Osteoblast (primary cell): ENCODE measurements around the gene TMOD3. TPM values are rescaled to one million over a fixed set of nuclear protein-coding genes. Genes with fewer than 3 reads are reported as not detected.

Source experiments
- DNase-seq: peaks from one replicate; pipeline ENCODE4 v3.0.0; 2011; ENCODE audit warnings: low spot score, mixed read lengths; ENCODE audit not compliant: insufficient read length; ENCODE audit errors: missing footprints
- H2AFZ ChIP-seq: 2 replicates; pipeline ENCODE4 v1.6.0; 2011; ENCODE audit warnings: mild to moderate bottlenecking, low read length
- H3K27ac ChIP-seq: 2 replicates; pipeline ENCODE4 v1.5.1; 2011; ENCODE audit warnings: mild to moderate bottlenecking, low read depth, low read length, moderate library complexity
- H3K27me3 ChIP-seq: 2 replicates; pipeline ENCODE4 v1.6.0; 2012; ENCODE audit warnings: mild to moderate bottlenecking, control low read depth, inconsistent platforms, low read length, moderate library complexity; ENCODE audit not compliant: insufficient read depth
- H3K36me3 ChIP-seq: 2 replicates; pipeline ENCODE4 v1.5.1; 2011; ENCODE audit warnings: mild to moderate bottlenecking, low read length, control low read depth, moderate library complexity; ENCODE audit not compliant: insufficient read depth
- H3K4me1 ChIP-seq: 2 replicates; pipeline ENCODE4 v1.5.1; 2011; ENCODE audit warnings: mild to moderate bottlenecking, low read length, control low read depth, moderate library complexity; ENCODE audit not compliant: insufficient read depth
- H3K4me2 ChIP-seq: 2 replicates; pipeline ENCODE4 v1.6.0; 2011; ENCODE audit warnings: mild to moderate bottlenecking, low read length; ENCODE audit not compliant: insufficient read depth
- H3K4me3 ChIP-seq: fragments of 200-600 bp; sonication (generic); 3 replicates; pipeline ENCODE4 v1.5.1; 2012; ENCODE audit warnings: mild to moderate bottlenecking, low read length, inconsistent platforms; ENCODE audit not compliant: insufficient read depth
- H3K79me2 ChIP-seq: 2 replicates; pipeline ENCODE4 v1.6.0; 2012; ENCODE audit warnings: mild to moderate bottlenecking, low read length, control low read depth, inconsistent platforms; ENCODE audit not compliant: insufficient read depth
- H3K9me3 ChIP-seq: 2 replicates; pipeline ENCODE4 v1.5.1; 2011; ENCODE audit warnings: low read depth, low read length, control low read depth
- H4K20me1 ChIP-seq: 2 replicates; pipeline ENCODE4 v1.6.0; 2012; ENCODE audit warnings: mild to moderate bottlenecking, low read length, control low read depth; ENCODE audit not compliant: insufficient read depth
- total RNA-seq: library from RNA; depleted of rRNA; stranded (reverse); fragments of >200 nt; gene quantifications from 2 replicates; pipeline ENCODE4 v1.2.3, GENCODE V29; 2012
- TF ChIP-seq, protein P1 (sequence below): IDR thresholded peaks from 2 replicates; pipeline ENCODE4 v1.5.1; 2011; ENCODE audit warnings: mild to moderate bottlenecking, low read depth, low read length, moderate library complexity; ENCODE audit errors: extremely low read depth

TMOD3 gene
- total RNA-seq, 1 donor = 44.5 TPM

- Histone ChIP-seq H3K4me1 (peaks cover 40% of the 10 kb centered on the region), H3K79me2 (peaks cover 89% of the 10 kb centered on the region), H3K4me3 (no peak overlapping the region), H2AFZ (no peak overlapping the region), H3K9me3 (no peaks in the 10 kb centered on the region), H4K20me1 (peaks cover 25% of the 10 kb centered on the region), H3K36me3 (no peaks in the 10 kb centered on the region), H3K27me3 (no peaks in the 10 kb centered on the region), H3K4me2 (no peak overlapping the region), H3K27ac (peak overlapping the region; percentile 43)
- no peak for DNase-seq
- TF ChIP-seq, protein P1, sequence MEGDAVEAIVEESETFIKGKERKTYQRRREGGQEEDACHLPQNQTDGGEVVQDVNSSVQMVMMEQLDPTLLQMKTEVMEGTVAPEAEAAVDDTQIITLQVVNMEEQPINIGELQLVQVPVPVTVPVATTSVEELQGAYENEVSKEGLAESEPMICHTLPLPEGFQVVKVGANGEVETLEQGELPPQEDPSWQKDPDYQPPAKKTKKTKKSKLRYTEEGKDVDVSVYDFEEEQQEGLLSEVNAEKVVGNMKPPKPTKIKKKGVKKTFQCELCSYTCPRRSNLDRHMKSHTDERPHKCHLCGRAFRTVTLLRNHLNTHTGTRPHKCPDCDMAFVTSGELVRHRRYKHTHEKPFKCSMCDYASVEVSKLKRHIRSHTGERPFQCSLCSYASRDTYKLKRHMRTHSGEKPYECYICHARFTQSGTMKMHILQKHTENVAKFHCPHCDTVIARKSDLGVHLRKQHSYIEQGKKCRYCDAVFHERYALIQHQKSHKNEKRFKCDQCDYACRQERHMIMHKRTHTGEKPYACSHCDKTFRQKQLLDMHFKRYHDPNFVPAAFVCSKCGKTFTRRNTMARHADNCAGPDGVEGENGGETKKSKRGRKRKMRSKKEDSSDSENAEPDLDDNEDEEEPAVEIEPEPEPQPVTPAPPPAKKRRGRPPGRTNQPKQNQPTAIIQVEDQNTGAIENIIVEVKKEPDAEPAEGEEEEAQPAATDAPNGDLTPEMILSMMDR = no peak
These were observed 13.6 kb downstream of the TMOD3 start for GRCh38 chr15:51842852-51843737.

- Histone ChIP-seq H3K9me3 (no peaks in the 10 kb centered on the region), H3K36me3 (no peaks in the 10 kb centered on the region), H3K27ac (peak overlapping the region; percentile 62), H3K4me3 (no peak overlapping the region), H3K4me1 (peaks cover 40% of the 10 kb centered on the region), H3K79me2 (peaks cover 90% of the 10 kb centered on the region), H2AFZ (no peak overlapping the region), H3K27me3 (no peaks in the 10 kb centered on the region), H4K20me1 (peaks cover 30% of the 10 kb centered on the region), H3K4me2 (no peak overlapping the region)
- TF ChIP-seq, protein P1 = no peak
- no peak for DNase-seq
These were observed 15.4 kb downstream of the TMOD3 start for GRCh38 chr15:51844747-51845426.

DNA sequence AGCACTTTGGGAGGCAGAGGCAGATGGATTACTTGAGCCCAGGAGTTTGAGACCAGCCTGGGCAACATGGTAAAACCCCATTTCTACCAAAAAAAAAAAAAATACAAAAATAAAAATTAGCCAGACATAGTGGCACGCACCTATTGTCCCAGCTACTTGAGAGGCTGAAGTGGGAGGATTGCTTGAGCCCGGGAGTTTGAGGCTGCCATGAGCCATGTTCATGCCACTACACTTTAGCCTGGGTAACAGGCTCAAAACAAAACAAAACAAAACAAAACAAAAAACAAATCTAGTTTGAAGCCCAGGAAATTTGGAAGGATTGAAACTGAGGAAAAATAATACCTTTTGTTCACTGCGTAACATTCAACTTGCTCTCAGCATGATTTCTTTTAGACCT lies 16.6 kb downstream of the TMOD3 start:
- peaks cover 39% of the 10 kb centered on the region for H4K20me1 ChIP-seq

More for the DNA sequence above, 16.6 kb downstream of the TMOD3 start:
- Histone ChIP-seq H3K79me2 (peaks cover 90% of the 10 kb centered on the region), H3K9me3 (no peaks in the 10 kb centered on the region), H3K27ac (peak overlapping the region; percentile 62), H3K4me2 (peak overlapping the region; percentile 34), H3K4me3 (no peak overlapping the region), H2AFZ (no peak overlapping the region), H3K36me3 (no peaks in the 10 kb centered on the region), H3K4me1 (peaks cover 40% of the 10 kb centered on the region), H3K27me3 (no peaks in the 10 kb centered on the region)
- TF ChIP-seq, protein P1 = no peak
- no peak for DNase-seq
